Activated T-cell treated with anti-CD3 and anti-CD28 coated beads, Interleukin-2, amount 50 U/mL, for 4 hours (primary cell): ENCODE results near the gene WIF1. TPM values are rescaled to one million over a fixed set of nuclear protein-coding genes. Genes with fewer than 3 reads are reported as not detected.

Experiments
- ATAC-seq, 2 donors: fragments of 200-7000 bp; cut with Tn5 transposase; one replicate each; pipeline ENCODE4 v1.10.0; 2021
- DNase-seq: peaks from one replicate; pipeline ENCODE4 v3.0.0-alpha.2; 2020
- H3K27me3 Mint-ChIP-seq: one replicate; pipeline ENCODE4 v1.8.0; 2021; ENCODE audit warnings: low read depth, mixed read lengths
- H3K36me3 Mint-ChIP-seq: one replicate; pipeline ENCODE4 v1.8.0; 2022; ENCODE audit warnings: mixed read lengths; ENCODE audit not compliant: insufficient read depth
- H3K4me1 Mint-ChIP-seq: one replicate; pipeline ENCODE4 v1.8.0; 2021; ENCODE audit warnings: low read depth, mixed read lengths
- H3K4me3 Mint-ChIP-seq: one replicate; pipeline ENCODE4 v1.8.0; 2021; ENCODE audit warnings: mild to moderate bottlenecking, moderate library complexity, mixed read lengths
- H3K9me3 Mint-ChIP-seq: one replicate; pipeline ENCODE4 v1.8.0; 2021; ENCODE audit warnings: mixed read lengths
- total RNA-seq, 3 donors: library from RNA; stranded (reverse); gene quantifications; one replicate each; pipeline ENCODE4 v1.2.1, GENCODE V29; 2021

WIF1 gene
- total RNA-seq, 3 donors from 2014 or later, result 0.08 TPM; not detected in 2

DNA sequence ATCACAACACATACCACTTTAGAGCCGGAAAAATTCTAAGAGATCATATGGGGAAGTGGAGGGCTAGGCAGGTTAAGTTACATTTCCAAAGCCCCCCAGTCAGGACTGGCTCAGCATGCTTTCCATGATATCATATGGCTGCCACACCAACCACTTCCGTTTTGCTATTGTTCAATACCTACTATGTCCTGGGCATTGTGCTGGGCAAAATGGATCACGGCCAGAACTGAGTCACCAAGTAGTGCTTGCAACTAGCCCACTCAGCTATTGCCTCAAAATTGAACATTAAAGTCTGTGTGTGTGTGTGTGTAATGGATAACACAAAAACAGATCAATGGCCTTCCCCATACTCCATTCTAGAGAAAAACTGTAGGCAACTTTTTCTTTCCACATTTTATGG, 22.7 kb downstream of the WIF1 start:
- Mint-ChIP-seq H3K4me1 (no peaks in the 10 kb centered on the region), H3K4me3 (no peak overlapping the region), H3K27me3 (peaks cover 34% of the 10 kb centered on the region), H3K9me3 (no peaks in the 10 kb centered on the region), H3K36me3 (no peaks in the 10 kb centered on the region)
- ATAC-seq (no peak), DNase-seq (no peak)

DNA sequence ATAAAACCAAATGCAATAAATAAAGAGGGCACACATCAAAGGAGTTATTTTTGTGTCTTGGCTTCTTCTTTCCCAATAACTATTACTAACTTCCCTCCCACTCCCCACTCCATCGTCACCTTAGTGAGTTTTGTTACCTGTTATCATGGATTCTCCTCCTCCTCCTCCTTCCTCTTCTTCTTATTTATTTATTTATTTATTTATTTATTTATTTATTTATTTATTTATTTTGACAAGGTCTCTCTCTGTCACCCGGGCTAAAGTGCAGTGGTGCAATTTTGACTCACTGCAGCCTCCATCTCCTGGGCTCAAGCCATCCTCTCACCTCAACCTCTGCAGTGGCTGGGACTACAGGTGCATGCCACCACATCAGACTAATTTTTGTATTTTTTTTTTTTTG, 26.4 kb downstream of the WIF1 start:
- ATAC-seq (no peak), DNase-seq (no peak)
- H3K4me3 Mint-ChIP-seq, result no peak overlapping the region
- no peaks in the 10 kb centered on the region for H3K9me3 Mint-ChIP-seq
- no peaks in the 10 kb centered on the region for H3K4me1 Mint-ChIP-seq
- peaks cover 35% of the 10 kb centered on the region for H3K27me3 Mint-ChIP-seq
- H3K36me3 Mint-ChIP-seq, result no peaks in the 10 kb centered on the region

GRCh38 chr12:65093606-65094005, 27.5 kb downstream of the WIF1 start:
- Mint-ChIP-seq H3K36me3 (no peaks in the 10 kb centered on the region), H3K27me3 (peaks cover 32% of the 10 kb centered on the region), H3K9me3 (no peaks in the 10 kb centered on the region), H3K4me1 (no peaks in the 10 kb centered on the region), H3K4me3 (no peak overlapping the region)
- DNase-seq (no peak), ATAC-seq (no peak)

GRCh38 chr12:65090461-65090860, 30.6 kb downstream of the WIF1 start:
- Mint-ChIP-seq H3K4me3 (no peak overlapping the region), H3K27me3 (peaks cover 26% of the 10 kb centered on the region), H3K36me3 (no peaks in the 10 kb centered on the region), H3K9me3 (no peaks in the 10 kb centered on the region), H3K4me1 (no peaks in the 10 kb centered on the region)
- DNase-seq, result no peak
- no peak for ATAC-seq

- H3K4me1 Mint-ChIP-seq, result no peaks in the 10 kb centered on the region
Measured at GRCh38 chr12:65086236-65086635, 34.9 kb downstream of the WIF1 start.

GRCh38 chr12:65084579-65084978, 36.5 kb downstream of the WIF1 start:
- no peaks in the 10 kb centered on the region for H3K36me3 Mint-ChIP-seq
- H3K9me3 Mint-ChIP-seq, result no peaks in the 10 kb centered on the region
- ATAC-seq (no peak), DNase-seq (no peak)
- peaks cover 22% of the 10 kb centered on the region for H3K27me3 Mint-ChIP-seq
- H3K4me3 Mint-ChIP-seq, result no peak overlapping the region
- H3K4me1 Mint-ChIP-seq, result no peaks in the 10 kb centered on the region

More at GRCh38 chr12:65086236-65086635, 34.9 kb downstream of the WIF1 start:
- no peak overlapping the region for H3K4me3 Mint-ChIP-seq
- ATAC-seq (no peak), DNase-seq (no peak)
- H3K27me3 Mint-ChIP-seq, result peaks cover 19% of the 10 kb centered on the region
- H3K9me3 Mint-ChIP-seq, result no peaks in the 10 kb centered on the region
- no peaks in the 10 kb centered on the region for H3K36me3 Mint-ChIP-seq

GRCh38 chr12:65083581-65083980, 37.5 kb downstream of the WIF1 start:
- H3K4me1 Mint-ChIP-seq, result no peaks in the 10 kb centered on the region
- ATAC-seq (no peak), DNase-seq (no peak)
- no peaks in the 10 kb centered on the region for H3K36me3 Mint-ChIP-seq
- H3K4me3 Mint-ChIP-seq, result no peak overlapping the region
- no peaks in the 10 kb centered on the region for H3K9me3 Mint-ChIP-seq
- H3K27me3 Mint-ChIP-seq, result peaks cover 26% of the 10 kb centered on the region

- Mint-ChIP-seq H3K36me3 (no peaks in the 10 kb centered on the region), H3K9me3 (no peaks in the 10 kb centered on the region), H3K4me1 (no peaks in the 10 kb centered on the region), H3K4me3 (no peak overlapping the region), H3K27me3 (peaks cover 29% of the 10 kb centered on the region)
- no peak for ATAC-seq
- no peak for DNase-seq
Measured at GRCh38 chr12:65082406-65082805, 38.7 kb downstream of the WIF1 start.

DNA sequence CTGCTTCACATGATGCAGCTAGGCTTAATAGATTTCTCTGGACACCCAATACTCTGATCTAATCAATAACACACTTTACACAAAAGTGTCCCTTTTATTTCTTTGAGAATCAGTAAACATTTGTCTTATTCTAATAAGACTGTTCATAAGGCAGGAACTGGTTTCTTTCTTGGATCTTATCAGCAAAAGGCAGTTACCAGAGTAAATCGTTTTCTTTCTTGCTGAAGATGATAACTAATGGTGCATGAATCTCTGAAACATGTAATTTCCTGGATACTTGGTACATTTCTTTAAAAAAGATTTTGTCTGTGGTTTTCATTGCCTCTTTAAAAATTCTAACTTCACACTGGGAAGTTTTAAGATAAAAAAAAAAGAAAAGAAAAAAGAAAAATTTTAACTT, 39.6 kb downstream of the WIF1 start:
- DNase-seq (no peak), ATAC-seq (no peak)
- H3K9me3 Mint-ChIP-seq, result no peaks in the 10 kb centered on the region
- no peaks in the 10 kb centered on the region for H3K4me1 Mint-ChIP-seq
- H3K4me3 Mint-ChIP-seq, result no peak overlapping the region
- no peaks in the 10 kb centered on the region for H3K36me3 Mint-ChIP-seq
- H3K27me3 Mint-ChIP-seq, result peaks cover 26% of the 10 kb centered on the region

DNA sequence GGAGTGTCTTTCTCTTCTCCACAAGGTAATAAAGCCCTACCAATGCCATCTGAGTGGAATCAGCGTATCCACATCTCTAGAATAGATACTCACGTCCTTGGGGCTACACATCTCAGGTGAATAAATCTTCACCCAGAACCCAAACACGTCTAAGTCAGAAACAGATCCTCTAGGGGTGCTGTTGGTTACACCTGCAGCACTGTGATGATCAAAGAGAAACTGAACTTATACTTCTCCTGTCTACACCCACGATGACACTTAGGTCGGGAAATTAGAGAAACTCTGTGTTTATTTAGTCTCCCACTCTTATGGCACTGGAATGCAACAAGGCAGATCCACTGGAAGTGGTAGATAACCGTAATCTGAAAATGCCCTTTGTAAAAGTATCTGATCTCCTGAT, 46.2 kb downstream of the WIF1 start:
- H3K4me1 Mint-ChIP-seq, result no peaks in the 10 kb centered on the region
- no peak overlapping the region for H3K4me3 Mint-ChIP-seq
- ATAC-seq (no peak), DNase-seq (no peak)
- H3K36me3 Mint-ChIP-seq, result no peaks in the 10 kb centered on the region
- peaks cover 22% of the 10 kb centered on the region for H3K27me3 Mint-ChIP-seq
- no peaks in the 10 kb centered on the region for H3K9me3 Mint-ChIP-seq

GRCh38 chr12:65069336-65069735, 51.8 kb downstream of the WIF1 start:
- ATAC-seq (no peak), DNase-seq (no peak)
- H3K27me3 Mint-ChIP-seq, result peaks cover 16% of the 10 kb centered on the region
- H3K36me3 Mint-ChIP-seq, result no peaks in the 10 kb centered on the region
- no peak overlapping the region for H3K4me3 Mint-ChIP-seq
- H3K4me1 Mint-ChIP-seq, result no peaks in the 10 kb centered on the region
- no peaks in the 10 kb centered on the region for H3K9me3 Mint-ChIP-seq

DNA sequence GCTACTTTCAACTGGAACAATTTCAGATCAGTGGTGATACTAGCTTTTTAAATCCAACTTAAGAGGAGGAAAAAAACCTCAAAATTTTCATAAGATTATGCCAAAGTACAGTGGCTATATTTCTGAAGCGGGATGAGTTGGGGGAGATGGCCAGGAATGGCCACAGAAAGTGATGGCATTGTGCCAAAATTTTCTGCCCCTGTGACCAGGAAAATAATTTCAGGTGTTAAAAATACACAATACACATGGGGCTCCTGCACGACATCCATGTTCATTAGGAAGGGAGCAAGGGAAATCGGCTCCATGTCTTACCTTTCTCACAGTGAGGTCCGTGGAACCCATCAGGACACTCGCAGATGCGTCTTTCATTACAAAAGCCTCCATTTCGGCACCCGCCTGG, 53.7 kb downstream of the WIF1 start:
- ATAC-seq (no peak), DNase-seq (no peak)
- peaks cover 18% of the 10 kb centered on the region for H3K27me3 Mint-ChIP-seq
- H3K4me3 Mint-ChIP-seq, result no peak overlapping the region
- no peaks in the 10 kb centered on the region for H3K4me1 Mint-ChIP-seq
- H3K9me3 Mint-ChIP-seq, result no peaks in the 10 kb centered on the region
- no peaks in the 10 kb centered on the region for H3K36me3 Mint-ChIP-seq

DNA sequence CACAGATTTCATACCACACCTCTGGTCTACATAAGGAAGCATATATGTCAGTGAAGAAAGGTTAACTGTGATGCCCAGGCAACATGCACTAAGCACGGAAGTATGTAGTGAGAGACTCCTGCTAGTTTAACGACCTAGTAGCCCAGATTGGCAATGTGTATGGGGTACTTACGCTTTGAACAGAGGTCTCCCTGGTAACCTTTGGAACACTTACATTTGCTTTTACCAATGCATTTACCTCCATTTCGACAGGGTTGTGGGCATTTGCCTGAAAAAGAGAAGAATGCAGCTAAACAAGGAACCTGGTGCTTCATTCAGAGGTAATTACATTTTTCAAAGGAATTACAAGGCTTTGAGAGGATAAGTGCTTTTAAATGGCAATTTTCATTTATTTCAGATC, 65.2 kb downstream of the WIF1 start:
- Mint-ChIP-seq H3K27me3 (peaks cover 15% of the 10 kb centered on the region), H3K9me3 (no peaks in the 10 kb centered on the region), H3K36me3 (no peaks in the 10 kb centered on the region), H3K4me1 (no peaks in the 10 kb centered on the region), H3K4me3 (no peak overlapping the region)
- DNase-seq (no peak), ATAC-seq (no peak)

GRCh38 chr12:65051218-65051617, 69.9 kb downstream of the WIF1 start:
- DNase-seq (no peak), ATAC-seq (no peak)
- no peaks in the 10 kb centered on the region for H3K9me3 Mint-ChIP-seq

GRCh38 chr12:65045269-65045668, 75.8 kb downstream of the WIF1 start:
- Mint-ChIP-seq H3K9me3 (no peaks in the 10 kb centered on the region), H3K27me3 (peaks cover 15% of the 10 kb centered on the region), H3K4me1 (no peaks in the 10 kb centered on the region), H3K36me3 (no peaks in the 10 kb centered on the region), H3K4me3 (no peak overlapping the region)
- ATAC-seq (no peak), DNase-seq (no peak)

More at GRCh38 chr12:65051218-65051617, 69.9 kb downstream of the WIF1 start:
- Mint-ChIP-seq H3K36me3 (no peaks in the 10 kb centered on the region), H3K4me1 (no peaks in the 10 kb centered on the region), H3K27me3 (peaks cover 12% of the 10 kb centered on the region), H3K4me3 (no peak overlapping the region)

GRCh38 chr12:65039301-65039700, 81.8 kb downstream of the WIF1 start:
- DNase-seq, result no peak
- H3K36me3 Mint-ChIP-seq, result no peaks in the 10 kb centered on the region
- H3K4me1 Mint-ChIP-seq, result no peaks in the 10 kb centered on the region
- peaks cover 16% of the 10 kb centered on the region for H3K27me3 Mint-ChIP-seq
- no peaks in the 10 kb centered on the region for H3K9me3 Mint-ChIP-seq
- no peak for ATAC-seq
- H3K4me3 Mint-ChIP-seq, result no peak overlapping the region
